ENCODE measurements around the gene SORCS1.

SORCS1 gene

GRCh38 chr10:106819490-106819889 is 345.0 kb downstream of the SORCS1 start:
- DNase-seq (ENCODE audit: low read depth, low spot score) = no peak

GRCh38 chr10:106816318-106817085 is 348.0 kb downstream of the SORCS1 start:
- no peak for DNase-seq (ENCODE audit: low read depth, low spot score)

GRCh38 chr10:106815427-106816043 is 349.0 kb downstream of the SORCS1 start:
- no peak for DNase-seq (ENCODE audit: low read depth, low spot score)

DNA sequence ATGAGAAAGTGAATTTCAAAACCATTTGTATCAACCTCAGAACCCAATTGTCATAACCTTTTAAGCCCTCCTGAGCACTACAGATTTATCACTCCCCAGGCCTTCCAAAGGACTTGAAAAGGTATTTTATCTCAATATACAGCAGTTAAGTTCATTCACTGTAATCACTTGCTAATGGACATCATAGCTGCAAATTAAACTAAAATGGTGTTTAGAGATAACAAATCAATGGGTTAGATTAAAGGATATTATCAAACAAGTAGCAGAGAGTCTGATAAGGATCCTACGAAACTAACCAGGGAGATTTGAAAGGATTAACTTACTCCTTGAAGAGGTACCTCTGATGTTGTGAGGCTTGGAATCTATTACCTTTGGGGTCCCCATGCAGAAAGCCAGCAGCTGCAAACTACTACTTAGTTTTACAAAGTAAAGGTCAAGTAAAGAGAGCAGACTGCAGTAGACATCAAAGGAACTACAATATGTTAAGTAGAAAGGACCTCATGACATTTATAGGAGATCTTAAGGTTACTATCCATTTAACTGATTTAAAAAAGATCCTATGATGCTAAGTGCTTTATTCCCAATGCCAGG is 359.4 kb downstream of the SORCS1 start:
- no peak for DNase-seq (ENCODE audit: low read depth, low spot score)

DNA sequence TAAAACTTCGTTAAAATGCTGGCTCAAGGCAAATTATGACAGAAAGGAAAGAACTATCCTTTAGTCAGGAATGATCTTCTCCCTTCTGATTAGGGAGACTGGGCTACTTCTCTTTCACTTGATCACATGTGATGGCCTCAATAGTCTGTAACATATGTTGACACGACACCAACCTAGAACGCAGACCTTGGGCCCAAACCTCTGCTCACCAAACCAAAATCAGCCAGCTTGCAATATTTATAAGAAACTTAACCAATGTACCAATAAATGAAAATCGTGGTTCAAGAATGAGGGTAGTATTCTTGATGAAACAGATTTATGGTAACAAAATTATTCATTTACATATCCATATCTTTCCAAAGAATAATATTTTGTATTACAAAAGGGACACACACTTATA is 361.6 kb downstream of the SORCS1 start:
- DNase-seq (ENCODE audit: low read depth, low spot score) = no peak

GRCh38 chr10:106799776-106800175 is 364.7 kb downstream of the SORCS1 start:
- DNase-seq (ENCODE audit: low read depth, low spot score) = no peak

GRCh38 chr10:106795619-106796018 is 368.9 kb downstream of the SORCS1 start:
- DNase-seq (ENCODE audit: low read depth, low spot score) = no peak

DNA sequence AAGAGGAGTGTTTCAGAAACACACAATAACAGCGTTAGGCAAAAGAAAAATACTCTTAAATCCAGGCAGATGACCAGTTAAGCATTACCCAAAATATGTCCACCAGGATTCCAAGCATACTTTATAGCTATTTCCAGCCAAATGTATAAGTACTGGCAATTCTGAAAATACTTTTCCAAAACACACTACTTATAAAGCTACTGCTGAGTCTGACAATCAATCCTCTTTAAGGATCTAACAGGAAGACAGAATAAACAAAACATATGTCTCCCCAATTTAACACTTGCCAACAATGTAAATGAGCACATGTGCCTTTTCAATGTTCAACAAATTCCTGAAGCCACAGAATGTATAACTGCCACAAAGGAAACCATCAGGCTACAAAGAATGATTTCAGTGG is 370.9 kb downstream of the SORCS1 start:
- no peak for DNase-seq (ENCODE audit: low read depth, low spot score)

- DNase-seq (ENCODE audit: low read depth, low spot score) = no peak
Measured at GRCh38 chr10:106789623-106790022, 374.9 kb downstream of the SORCS1 start.

DNA sequence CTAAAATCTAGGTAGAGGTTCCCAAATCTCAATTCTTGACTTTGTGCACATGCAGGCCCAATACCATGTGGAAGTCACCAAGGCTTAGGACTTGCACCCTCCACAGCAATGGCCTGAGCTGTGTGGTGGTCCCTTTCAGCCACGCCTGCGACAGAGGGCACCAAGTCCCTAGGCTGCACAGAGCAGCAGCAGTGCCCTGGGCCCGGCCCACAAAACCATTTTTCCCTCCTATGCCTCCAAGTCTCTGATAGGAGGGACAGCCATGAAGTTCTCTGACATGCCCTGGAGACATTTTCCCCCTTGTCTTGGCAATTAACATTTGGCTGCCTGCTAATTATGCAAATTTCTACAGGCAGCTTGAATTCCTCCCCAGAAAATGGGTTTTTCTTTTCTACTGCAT is 375.5 kb downstream of the SORCS1 start:
- no peak for DNase-seq (ENCODE audit: low read depth, low spot score)

DNA sequence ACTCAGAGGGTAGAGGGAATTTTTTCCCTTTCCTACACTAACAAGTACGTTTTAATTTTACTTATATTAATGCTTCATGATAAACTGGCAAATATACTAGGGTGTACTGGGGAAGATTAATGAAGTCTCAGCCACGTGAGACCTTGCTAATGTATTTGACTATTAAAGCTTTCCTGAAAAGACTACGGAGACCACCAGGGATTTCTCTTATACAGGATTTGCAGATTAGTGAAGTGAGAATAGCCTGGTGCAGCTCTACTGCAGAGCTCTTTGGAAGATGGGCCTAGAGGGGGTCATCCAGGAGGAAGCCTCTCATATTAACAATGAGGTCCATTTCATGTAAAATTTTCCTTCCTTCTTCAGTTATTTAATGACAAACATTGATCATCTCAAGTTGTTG is 379.0 kb downstream of the SORCS1 start:
- DNase-seq (ENCODE audit: low read depth, low spot score) = no peak

GRCh38 chr10:106780632-106781031 is 383.9 kb downstream of the SORCS1 start:
- no peak for DNase-seq (ENCODE audit: low read depth, low spot score)

DNA sequence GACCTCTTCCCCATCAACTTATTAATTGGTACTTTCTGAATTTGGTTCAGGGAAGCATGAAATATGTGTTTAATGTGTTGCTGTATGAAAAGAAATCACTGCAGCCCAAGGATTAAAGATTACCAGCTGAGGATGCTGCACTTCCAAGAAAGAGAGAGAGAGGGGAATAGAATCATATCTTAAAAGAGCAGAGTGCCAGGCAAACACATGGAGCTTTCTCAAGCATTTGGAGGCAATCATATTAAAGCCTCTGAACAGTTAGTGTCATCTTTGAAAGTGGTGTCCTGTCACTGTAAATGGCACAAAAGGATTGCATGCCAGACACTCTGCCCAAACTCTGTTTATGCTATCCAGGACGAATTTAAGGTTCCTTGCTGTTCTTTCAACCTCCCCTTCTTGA is 386.7 kb downstream of the SORCS1 start:
- no peak for DNase-seq (ENCODE audit: low read depth, low spot score)

GRCh38 chr10:106775127-106775526 is 389.4 kb downstream of the SORCS1 start:
- no peak for DNase-seq (ENCODE audit: low read depth, low spot score)

GRCh38 chr10:106772957-106773356 is 391.5 kb downstream of the SORCS1 start:
- no peak for DNase-seq (ENCODE audit: low read depth, low spot score)

DNA sequence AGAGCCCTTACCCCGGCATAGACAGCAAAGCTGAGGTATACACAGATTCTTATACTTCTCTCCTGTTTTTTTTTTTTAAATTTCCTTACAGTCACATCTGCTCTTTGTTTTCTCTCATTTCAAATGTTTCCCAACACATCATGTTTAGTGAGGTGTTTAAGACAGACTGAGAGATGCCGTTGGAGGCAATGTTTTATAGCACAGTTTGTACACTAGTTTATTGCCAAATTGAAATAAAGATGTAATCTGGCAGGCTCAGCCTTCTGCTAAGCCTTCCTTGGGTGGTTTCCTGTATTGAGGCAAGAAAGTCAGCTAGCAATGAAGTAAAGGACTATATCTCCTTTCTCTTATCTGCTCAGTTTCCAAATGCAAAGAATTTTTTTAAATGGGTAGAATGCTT is 393.4 kb downstream of the SORCS1 start:
- DNase-seq (ENCODE audit: low read depth, low spot score) = no peak

DNA sequence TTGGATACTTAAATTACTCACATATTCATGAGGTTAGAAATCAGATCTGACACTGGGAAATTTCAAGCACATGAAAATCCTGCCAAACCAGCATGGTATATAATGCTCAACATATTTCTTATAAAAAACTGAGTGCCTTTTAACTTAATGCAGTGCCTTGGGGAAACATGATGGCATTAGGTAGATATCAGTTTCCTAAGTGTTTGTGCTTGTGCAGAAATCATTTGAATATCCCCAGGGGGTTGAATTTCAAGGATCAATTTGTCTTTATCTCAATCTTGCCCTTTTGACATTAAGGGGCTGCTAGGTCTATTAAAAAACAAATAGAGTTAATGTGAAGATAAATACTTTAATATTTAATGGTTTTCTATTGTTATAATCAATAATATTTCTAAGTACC is 396.3 kb downstream of the SORCS1 start:
- DNase-seq (ENCODE audit: low read depth, low spot score) = no peak

DNA sequence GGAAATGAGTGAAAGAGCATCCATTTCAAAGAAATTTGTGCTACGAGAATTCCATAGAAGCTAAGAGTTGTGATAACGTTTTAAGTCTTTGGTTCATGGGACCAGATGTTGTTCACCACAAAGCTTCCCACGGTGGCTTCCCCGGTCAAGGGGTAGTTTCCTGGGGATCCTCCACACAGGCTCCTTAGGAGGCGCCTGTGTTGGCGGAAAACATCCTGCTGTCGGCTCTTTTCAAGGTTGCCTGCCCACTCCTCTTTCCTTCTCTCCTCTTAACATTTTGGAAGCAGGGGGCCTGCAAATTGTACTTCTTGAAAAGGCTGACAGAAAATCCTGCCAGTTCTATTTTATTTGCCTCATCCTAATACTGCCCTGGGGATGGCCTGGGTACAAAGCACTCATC is 398.6 kb downstream of the SORCS1 start:
- no peak for DNase-seq (ENCODE audit: low read depth, low spot score)

- no peak for DNase-seq (ENCODE audit: low read depth, low spot score)
Measured at GRCh38 chr10:106765241-106765754, 399.2 kb downstream of the SORCS1 start.

DNA sequence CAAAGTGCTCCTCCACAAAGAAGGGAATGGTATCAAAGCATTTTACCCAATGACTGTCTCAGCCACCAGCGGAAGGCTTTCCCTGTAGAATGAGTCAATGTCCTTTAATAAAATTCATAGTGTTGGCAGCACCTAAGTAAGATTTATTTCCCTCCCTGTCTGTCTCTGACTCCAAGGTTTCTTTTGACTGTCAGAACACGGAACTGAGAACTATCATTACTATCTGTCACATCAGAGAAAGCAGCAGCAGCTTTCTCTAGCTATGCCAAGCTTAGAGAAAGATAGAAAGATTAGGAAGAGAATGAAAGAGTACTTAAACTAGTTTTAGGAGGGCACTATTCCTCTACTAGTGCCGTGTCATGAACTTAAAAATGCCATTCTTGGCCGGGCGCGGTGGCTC is 400.1 kb downstream of the SORCS1 start:
- no peak for DNase-seq (ENCODE audit: low read depth, low spot score)

- DNase-seq (ENCODE audit: low read depth, low spot score) = no peak
Measured at GRCh38 chr10:106761906-106762305, 402.6 kb downstream of the SORCS1 start.

- no peak for DNase-seq (ENCODE audit: low read depth, low spot score)
Measured at GRCh38 chr10:106757521-106757920, 407.0 kb downstream of the SORCS1 start.

- no peak for DNase-seq (ENCODE audit: low read depth, low spot score)
Measured at GRCh38 chr10:106751091-106751490, 413.4 kb downstream of the SORCS1 start.
